ENCODE data around the gene PTPN20.
"Not testable (repeated sequence)": the region's sequence is repeated elsewhere in the genome, so short reads cannot be mapped to it uniquely, and the experiment has no call there.

- not testable (repeated sequence) for TF ChIP-seq CTCF, POLR2A (IDR thresholded peaks at IDR 0.05)
Observed at GRCh38 chr10:46987233-46987924, 76.2 kb downstream of the PTPN20 start.

Data from Peyer's patch (tissue), 4 donors.